ENCODE measurements around the gene FMOD.
A peak's percentile ranks its signal among the peaks of the same experiment; 100 is the strongest.

Gene FMOD

GRCh38 chr1:203291201-203292096, 59.5 kb downstream of the FMOD start:
- H3K36me3 Mint-ChIP-seq (ENCODE audit: low read depth), result no peaks in the 10 kb centered on the region
- peaks cover 83% of the 10 kb centered on the region for H3K4me1 Mint-ChIP-seq
- no peaks in the 10 kb centered on the region for H3K27me3 Mint-ChIP-seq (ENCODE audit: low read depth)
- H3K9me3 Mint-ChIP-seq, result no peaks in the 10 kb centered on the region
- H3K4me3 Mint-ChIP-seq, result peak overlapping the region; percentile 32 to 56 (median 42)
- no peak for TF ChIP-seq CTCF (IDR thresholded peaks at IDR 0.05; ENCODE audit: unreplicated experiment in 3 of 3)
- peak overlapping the region; percentile 91 to 98 (median 97) for H3K27ac Mint-ChIP-seq

Data from nephron (organoid).